HEK293T (cell line): ENCODE measurements around the gene MID1.

Experiments
- CTCF ChIA-PET: fragments of 350-600 bp; formaldehyde crosslinking; extraction: SDS; loops from one replicate; lab custom pipeline; 2021; ENCODE audit warnings: antibody characterized with exemption, inconsistent platforms; lab: Yijun Ruan, JAX
- POLR2A ChIA-PET: fragments of 350-600 bp; formaldehyde crosslinking; extraction: SDS; loops from one replicate; lab custom pipeline; 2020; ENCODE audit warnings: antibody characterized with exemption, inconsistent platforms; lab: Yijun Ruan, JAX
- DNase-seq: peaks from one replicate; pipeline ENCODE4 v3.0.0; 2012; ENCODE audit warnings: mixed read lengths; ENCODE audit errors: extremely low spot score
- ARNT ChIP-seq: fragments of 450-650 bp; IDR thresholded peaks from 2 replicates; pipeline ENCODE4 v1.6.1; 2017; ENCODE audit warnings: mild to moderate bottlenecking
- BHLHE40 ChIP-seq: fragments of 450-650 bp; IDR thresholded peaks from 2 replicates; pipeline ENCODE4 v1.6.1; 2016; ENCODE audit warnings: mild to moderate bottlenecking, moderate library complexity, borderline replicate concordance
- CTBP1 ChIP-seq: fragments of 450-650 bp; IDR thresholded peaks from 2 replicates; pipeline ENCODE4 v1.6.1; 2016; ENCODE audit warnings: borderline replicate concordance
- ELF4 ChIP-seq: fragments of 450-650 bp; IDR thresholded peaks from 2 replicates; pipeline ENCODE4 v1.6.1; 2017; ENCODE audit warnings: antibody characterized with exemption
- FOXA1 ChIP-seq: fragments of 450-650 bp; IDR thresholded peaks from 2 replicates; pipeline ENCODE4 v1.6.1; 2016; ENCODE audit warnings: mild to moderate bottlenecking
- FOXK2 ChIP-seq: fragments of 450-650 bp; IDR thresholded peaks from 2 replicates; pipeline ENCODE4 v1.6.1; 2016; ENCODE audit warnings: mild to moderate bottlenecking
- FOXM1 ChIP-seq: fragments of 450-650 bp; IDR thresholded peaks from 2 replicates; pipeline ENCODE4 v1.6.1; 2017; ENCODE audit warnings: mild to moderate bottlenecking, borderline replicate concordance
- HDGF ChIP-seq: fragments of 450-650 bp; IDR thresholded peaks from 2 replicates; pipeline ENCODE4 v1.6.1; 2017; ENCODE audit warnings: antibody characterized with exemption, borderline replicate concordance
- L3MBTL2 ChIP-seq: fragments of 450-650 bp; conservative IDR thresholded peaks from 2 replicates; pipeline ENCODE4 v1.6.1; 2016; ENCODE audit warnings: mild to moderate bottlenecking
- LEF1 ChIP-seq: fragments of 450-650 bp; IDR thresholded peaks from 2 replicates; pipeline ENCODE4 v1.6.1; 2017; ENCODE audit warnings: mild to moderate bottlenecking, borderline replicate concordance
- NFRKB ChIP-seq: fragments of 450-650 bp; IDR thresholded peaks from 2 replicates; pipeline ENCODE4 v1.6.1; 2016; ENCODE audit warnings: mild to moderate bottlenecking, moderate library complexity
- PKNOX1 ChIP-seq: fragments of 450-650 bp; IDR thresholded peaks from 2 replicates; pipeline ENCODE4 v1.6.1; 2016
- SP1 ChIP-seq: fragments of 450-650 bp; IDR thresholded peaks from 2 replicates; pipeline ENCODE4 v1.6.1; 2017
- SUZ12 ChIP-seq: fragments of 450-650 bp; IDR thresholded peaks from 2 replicates; pipeline ENCODE4 v1.6.1; 2016; ENCODE audit warnings: mild to moderate bottlenecking
- TARDBP ChIP-seq: fragments of 450-650 bp; IDR thresholded peaks from 2 replicates; pipeline ENCODE4 v1.6.1; 2016
- ZNF384 ChIP-seq: fragments of 450-650 bp; IDR thresholded peaks from 2 replicates; pipeline ENCODE4 v1.6.1; 2016

MID1 gene

GRCh38 chrX:10450229-10450958 is 170.0 kb downstream of the MID1 start:
- ChIA-PET POLR2A (no interaction called here), CTCF (no interaction called here)
- no peak for DNase-seq
- TF ChIP-seq BHLHE40 (no peak), SUZ12 (no peak), ELF4 (no peak), LEF1 (no peak), CTBP1 (no peak), FOXK2 (no peak), FOXM1 (no peak)

DNA sequence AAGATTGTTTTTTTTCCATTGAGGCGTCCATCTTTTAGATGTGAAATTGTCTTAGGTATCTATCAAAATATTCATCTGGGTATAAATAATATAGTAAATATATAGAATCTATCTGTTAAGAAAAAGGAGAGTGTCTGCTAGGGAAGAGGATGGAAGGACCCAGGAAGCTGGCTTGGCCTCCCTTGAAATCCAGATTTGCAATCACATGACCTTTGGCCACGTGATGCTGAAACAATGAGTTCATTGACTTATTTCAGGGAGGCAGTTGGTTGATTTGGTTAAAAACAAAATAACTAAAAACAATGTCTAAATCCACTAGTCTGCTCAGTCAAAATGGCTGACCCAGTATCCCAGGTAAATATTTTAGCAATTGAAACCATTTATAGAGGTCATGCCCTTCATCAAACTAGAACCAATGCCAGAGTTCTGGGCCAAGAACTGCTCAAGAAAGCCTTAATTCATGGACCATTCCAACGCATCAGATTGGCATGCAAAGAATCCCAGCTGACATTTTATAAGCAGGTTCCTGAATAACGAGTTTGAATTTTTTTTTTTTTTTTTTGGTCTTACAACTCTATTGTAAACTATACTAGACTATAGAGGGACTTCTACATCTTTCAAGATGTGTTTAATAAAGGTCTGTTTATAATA is 172.7 kb downstream of the MID1 start:
- ChIA-PET POLR2A (no interaction called here), CTCF (no interaction called here)
- DNase-seq, result no peak
- TF ChIP-seq SP1, result no peak
- TF ChIP-seq FOXK2, result no peak
- no peak for TF ChIP-seq TARDBP
- no peak for TF ChIP-seq HDGF
- TF ChIP-seq PKNOX1, result no peak
- TF ChIP-seq BHLHE40, result no peak
- no peak for TF ChIP-seq CTBP1
- no peak for TF ChIP-seq NFRKB
- no peak for TF ChIP-seq LEF1
- TF ChIP-seq FOXA1, result no peak
- no peak for TF ChIP-seq L3MBTL2
- TF ChIP-seq SUZ12, result no peak
- no peak for TF ChIP-seq ARNT
- TF ChIP-seq ZNF384, result no peak
- TF ChIP-seq FOXM1, result no peak
- no peak for TF ChIP-seq ELF4

DNA sequence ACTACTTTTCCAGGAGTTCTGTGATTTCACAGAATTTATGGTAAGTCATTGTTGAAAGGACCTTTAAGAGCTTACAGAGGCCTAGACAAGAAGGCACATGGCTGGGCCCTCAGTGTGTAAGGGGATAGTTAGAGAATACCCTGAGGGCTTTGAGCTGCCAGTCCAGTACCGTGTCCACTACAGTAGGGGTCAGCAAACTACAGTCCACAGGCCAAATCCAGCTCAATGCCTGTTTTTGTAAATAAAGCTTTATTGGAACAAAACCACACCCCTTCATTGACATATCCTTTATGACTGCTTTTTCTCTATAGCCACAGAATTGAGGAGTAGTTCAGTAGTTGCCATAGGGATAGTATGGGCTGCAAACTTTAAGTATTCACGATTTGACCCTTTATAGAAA is 176.2 kb downstream of the MID1 start:
- ChIA-PET POLR2A (no interaction called here), CTCF (interaction anchor here (0.9 kb wide), 1 partner anchor 254 kb away, joined by 3 read pairs; no protein-coding TSS in a partner anchor)
- TF ChIP-seq CTBP1, result no peak
- TF ChIP-seq FOXK2, result no peak
- no peak for TF ChIP-seq NFRKB
- TF ChIP-seq PKNOX1, result no peak
- no peak for TF ChIP-seq FOXM1
- TF ChIP-seq ELF4, result no peak
- no peak for TF ChIP-seq BHLHE40
- TF ChIP-seq SP1, result no peak
- DNase-seq, result no peak

DNA sequence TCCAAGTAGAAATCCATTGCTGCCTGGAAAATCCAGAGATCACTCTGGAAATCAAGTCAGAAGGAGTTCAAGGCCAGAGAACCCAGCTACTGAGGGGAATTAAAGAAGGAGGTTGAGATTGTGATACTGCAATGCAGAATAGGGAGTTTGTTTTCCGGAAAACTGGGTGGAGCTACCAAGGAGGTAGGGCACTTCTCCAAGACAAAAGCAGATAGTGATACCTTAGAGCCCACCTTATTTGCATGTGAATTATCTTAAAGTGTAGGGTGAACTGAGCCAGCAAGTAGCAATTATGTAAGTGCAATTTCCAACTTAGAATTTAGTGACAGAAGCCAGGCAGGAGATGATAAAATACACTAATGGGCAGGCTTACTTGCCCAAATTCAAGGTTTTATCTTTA is 178.9 kb downstream of the MID1 start:
- DNase-seq, result no peak
- POLR2A ChIA-PET, result no interaction called here
- TF ChIP-seq CTBP1 (no peak), ELF4 (no peak), HDGF (no peak), ARNT (no peak), L3MBTL2 (no peak), BHLHE40 (no peak), ZNF384 (no peak), SP1 (no peak), FOXA1 (no peak), NFRKB (no peak), TARDBP (no peak), LEF1 (no peak), SUZ12 (no peak), FOXM1 (no peak), FOXK2 (no peak), PKNOX1 (no peak)
- CTCF ChIA-PET, result no interaction called here

GRCh38 chrX:10433296-10433965 is 187.0 kb downstream of the MID1 start:
- CTCF ChIA-PET, result no interaction called here
- POLR2A ChIA-PET, result no interaction called here
- TF ChIP-seq L3MBTL2, result no peak
- TF ChIP-seq BHLHE40, result no peak
- no peak for TF ChIP-seq ARNT
- TF ChIP-seq ZNF384, result no peak
- no peak for TF ChIP-seq FOXA1
- no peak for TF ChIP-seq ELF4
- no peak for TF ChIP-seq HDGF
- no peak for TF ChIP-seq TARDBP
- no peak for TF ChIP-seq SUZ12
- no peak for TF ChIP-seq PKNOX1
- TF ChIP-seq CTBP1, result no peak
- TF ChIP-seq SP1, result no peak
- no peak for TF ChIP-seq NFRKB
- TF ChIP-seq FOXK2, result no peak
- TF ChIP-seq FOXM1, result no peak
- no peak for TF ChIP-seq LEF1
- no peak for DNase-seq
